ENCODE results near the gene FAM118B. TPM values are rescaled to one million over a fixed set of nuclear protein-coding genes. Genes with fewer than 3 reads are reported as not detected.

FAM118B gene
- 25.6 TPM for total RNA-seq
- long read RNA-seq, partial matches to known transcripts: 1 of 13 reads
- long read RNA-seq, other reads (novel, unspliced or antisense): 8 of 13 reads

DNA sequence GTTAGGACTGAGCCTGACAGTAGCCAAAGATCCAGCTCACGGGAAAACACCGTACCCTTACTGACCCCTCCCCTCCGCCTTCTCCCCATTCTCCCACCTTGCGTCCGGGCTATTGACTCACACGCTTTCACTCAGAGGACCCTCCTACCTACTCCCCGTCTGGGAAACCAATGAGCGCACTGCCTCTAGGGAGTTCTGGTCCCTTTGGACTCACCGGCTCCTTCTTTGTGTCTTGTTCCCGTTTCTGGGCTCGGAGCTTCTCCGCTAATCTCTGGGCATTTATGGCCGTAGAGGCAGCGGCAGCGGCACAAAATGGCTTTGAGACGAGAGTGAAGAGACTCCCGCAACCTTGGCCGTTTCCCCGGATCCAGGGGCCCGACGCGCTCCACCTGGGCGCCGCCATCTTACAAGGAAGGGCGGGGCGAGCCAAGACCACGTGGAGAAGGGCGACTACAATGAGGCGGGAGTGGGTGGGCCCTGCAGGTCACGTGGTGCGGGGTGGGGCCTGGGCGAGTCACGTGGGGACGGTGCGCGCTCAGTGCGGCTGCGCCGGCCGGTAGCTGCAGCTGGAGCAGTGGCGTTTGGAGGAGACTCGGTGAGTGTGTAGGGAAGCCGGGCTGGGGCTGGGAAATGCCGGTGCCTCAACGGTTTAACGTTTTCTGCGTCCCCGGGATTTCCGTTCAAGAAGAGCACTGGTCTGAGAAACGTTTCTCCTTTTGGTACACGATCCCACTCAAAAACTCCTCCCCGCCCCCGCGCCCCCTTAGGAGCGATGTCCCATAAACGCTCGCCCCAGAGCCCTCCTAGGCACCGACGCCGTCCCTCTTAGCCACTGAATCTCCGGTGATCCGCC, at the start of gene FAM118B, which contains the start of gene RPUSD4:
FAM118B (plus strand) TSS at position 547 of the 853 bp plus-strand sequence. CDS start 23,220 bp downstream, outside the sequence.
RPUSD4 (minus strand) TSS at position 415 of the 853 bp plus-strand sequence; CDS start at position 403, 12 bp downstream.
- DNase-seq (ENCODE audit: missing footprints) (peak; percentile 100), ATAC-seq (peak; percentile 99)
- intact Hi-C loops (cut with DNase I): loop anchor here (2.0 to 5.0 kb wide), 2 partner anchors 57 to 149 kb away; partner anchors contain the start of genes CDON, FOXRED1 and SRPRA

DNA sequence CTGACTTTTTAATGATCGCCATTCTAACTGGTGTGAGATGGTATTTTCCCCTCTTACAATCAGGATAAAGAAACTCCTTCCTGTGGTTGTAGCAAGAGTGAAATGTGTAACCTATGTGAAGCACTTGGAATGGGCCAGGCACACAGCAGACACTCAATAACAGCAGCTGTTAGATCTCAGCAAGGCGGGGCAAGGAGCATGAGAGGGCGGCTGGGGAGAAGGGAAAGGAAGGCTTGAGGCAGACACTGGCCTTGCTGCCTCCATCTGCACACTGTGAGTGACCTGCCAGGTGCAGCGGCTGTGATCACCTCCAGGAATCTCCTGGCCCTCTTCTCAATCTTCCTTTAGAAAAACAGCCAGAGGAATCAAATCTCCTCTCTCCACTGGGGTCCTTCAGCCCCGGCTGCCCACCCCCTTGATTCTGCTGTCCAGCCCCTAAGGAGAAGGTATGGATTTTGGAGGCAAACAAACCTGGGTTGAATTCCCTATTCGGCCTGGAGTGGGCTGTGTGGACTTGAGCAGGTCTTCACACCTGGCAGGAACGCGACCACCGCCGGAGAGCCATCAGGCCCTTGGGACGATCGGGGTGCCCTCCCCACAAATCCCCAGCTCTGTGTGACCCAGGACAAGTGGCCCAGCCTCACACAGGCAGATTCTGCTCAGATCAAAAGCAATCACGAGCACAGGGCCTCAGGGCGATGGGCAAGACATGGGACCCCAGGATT, 49.1 kb upstream of the FAM118B start:
- intact Hi-C loops (cut with DNase I): no loop called here
- ATAC-seq: no peak
- no peak for DNase-seq (ENCODE audit: missing footprints)

DNA sequence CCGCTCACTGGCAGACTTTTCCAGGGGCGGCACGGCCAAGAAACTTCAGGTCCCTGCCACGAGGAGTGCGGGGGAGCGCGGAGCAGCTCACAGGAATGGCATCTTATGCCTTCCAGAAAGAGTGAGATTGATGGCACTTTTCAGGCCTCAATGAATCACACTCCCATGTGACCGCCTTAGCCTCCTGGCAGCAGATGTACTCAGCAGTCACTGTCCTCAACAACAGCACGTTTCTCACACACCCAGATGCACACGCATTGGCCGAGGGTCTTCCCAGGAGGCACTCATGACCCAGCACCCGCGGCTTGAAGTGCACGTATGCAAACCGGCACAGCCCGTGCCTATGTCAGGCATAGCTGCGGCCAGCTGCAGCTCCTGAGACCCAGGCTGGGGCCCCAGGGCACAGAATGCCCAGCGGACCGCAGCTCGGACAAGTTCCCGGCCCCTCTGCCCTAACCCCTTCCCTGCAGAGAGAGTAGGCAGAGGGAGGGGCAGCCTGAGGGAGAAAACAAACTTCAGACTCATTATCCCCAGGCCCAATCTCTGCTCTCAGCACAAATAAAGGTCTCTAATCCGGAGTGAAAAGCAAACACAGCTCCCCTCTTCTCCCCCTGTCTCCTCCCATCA, 48.4 kb upstream of the FAM118B start:
- intact Hi-C loops (cut with DNase I): no loop called here
- no peak for DNase-seq (ENCODE audit: missing footprints)
- no peak for ATAC-seq

DNA sequence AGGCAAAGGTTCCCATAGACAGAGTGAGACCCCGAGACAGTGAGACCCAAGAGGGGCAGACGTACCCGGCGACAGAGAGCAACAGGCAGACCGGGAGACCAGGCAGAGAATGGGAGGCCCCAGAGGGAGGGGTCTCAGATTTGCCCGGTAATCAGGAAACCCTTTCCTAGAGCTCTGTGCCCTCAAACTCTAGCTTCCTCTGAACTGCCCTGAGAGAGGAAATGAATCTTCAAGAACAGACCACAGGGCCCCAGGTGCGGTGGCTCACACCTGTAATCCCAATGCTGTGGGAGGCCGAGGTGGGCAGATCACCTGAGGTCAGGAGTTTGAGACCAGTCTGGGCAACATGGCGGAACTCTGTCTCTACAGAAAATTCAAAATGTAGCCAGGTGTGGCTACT, 47.8 kb upstream of the FAM118B start:
- intact Hi-C loops (cut with DNase I): no loop called here
- DNase-seq (ENCODE audit: missing footprints) (no peak), ATAC-seq (no peak)

DNA sequence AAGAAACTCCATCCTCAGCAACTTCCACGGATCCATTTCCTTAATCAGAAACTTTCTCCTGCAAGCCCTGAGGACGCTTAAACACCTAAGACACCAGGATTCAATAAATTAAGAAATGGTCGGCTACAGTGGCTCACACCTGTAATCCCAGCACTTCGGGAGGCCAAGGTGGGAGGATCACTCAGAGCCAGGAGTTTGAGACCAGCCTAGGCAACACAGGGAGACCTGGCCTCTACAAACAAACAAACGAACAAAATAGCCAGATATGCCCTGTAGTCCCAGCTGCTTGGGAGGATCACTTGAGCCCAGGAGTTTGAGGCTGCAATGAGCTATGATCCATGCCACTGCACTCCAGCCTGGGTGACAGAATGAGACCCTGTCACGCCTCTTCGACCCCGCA, 46.8 kb upstream of the FAM118B start:
- no peak for DNase-seq (ENCODE audit: missing footprints)
- ATAC-seq: no peak
- intact Hi-C loops (cut with DNase I): no loop called here

DNA sequence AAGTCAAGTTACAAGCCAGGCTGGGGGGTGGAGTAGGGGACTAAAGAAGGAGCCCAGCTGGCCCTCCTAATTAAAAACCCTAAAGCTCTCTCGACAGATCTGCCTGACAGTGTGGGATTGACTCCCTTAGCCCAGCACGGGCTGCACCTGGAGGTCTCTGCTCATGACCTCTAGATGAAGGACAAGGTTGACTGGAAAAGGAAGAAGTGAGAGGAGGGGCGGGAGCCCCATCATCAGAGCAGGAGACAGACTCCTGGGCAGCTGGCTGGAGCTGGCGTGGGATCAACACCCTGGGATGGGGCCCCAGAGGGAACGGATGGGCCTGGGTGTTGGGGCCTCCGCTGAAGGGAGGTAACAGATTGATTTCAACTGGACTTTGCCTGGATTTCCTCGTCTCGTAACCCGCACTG, 46.3 kb upstream of the FAM118B start:
- ATAC-seq (no peak), DNase-seq (ENCODE audit: missing footprints) (no peak)
- intact Hi-C loops (cut with DNase I): no loop called here

DNA sequence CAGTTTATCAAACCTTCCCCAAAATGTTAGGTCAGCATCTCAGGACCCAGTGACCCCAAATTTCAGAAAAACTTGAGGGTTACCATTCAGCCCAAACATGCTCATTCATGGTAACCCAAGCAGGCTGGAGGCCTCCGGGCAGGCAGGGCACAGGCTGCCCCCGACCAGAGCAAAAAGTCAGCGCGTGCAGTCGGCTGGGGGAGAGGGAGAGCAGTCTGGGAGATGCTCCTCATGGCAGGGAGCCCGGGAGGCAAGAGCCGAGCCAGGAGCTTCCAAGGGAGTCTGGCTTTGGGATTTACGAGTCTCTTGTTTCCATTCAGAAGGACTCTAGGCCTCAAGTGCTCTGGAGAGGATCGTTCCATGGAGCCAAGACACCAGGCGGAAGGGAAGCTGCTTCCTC, 45.8 kb upstream of the FAM118B start:
- intact Hi-C loops (cut with DNase I): no loop called here
- no peak for ATAC-seq
- DNase-seq (ENCODE audit: missing footprints): no peak

DNA sequence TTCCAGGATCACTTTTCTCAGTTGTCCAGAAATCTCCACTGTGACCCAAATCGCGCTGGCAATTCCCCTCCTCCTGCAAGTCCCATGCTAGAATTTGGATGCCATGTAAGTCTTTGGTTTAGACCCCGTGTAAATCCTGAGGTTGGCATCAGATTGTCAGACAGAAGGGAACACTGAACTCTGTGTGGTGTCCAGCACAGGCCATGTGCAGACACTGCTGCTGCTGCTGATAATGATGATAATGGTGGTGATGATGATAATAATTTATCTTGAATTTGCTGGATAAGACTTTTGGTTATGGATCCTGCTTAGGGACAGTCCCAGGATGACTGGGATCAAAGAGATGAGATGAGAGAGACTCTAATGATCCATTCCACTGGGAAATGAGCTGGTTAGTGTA, 45.2 kb upstream of the FAM118B start:
- no peak for DNase-seq (ENCODE audit: missing footprints)
- intact Hi-C loops (cut with DNase I): no loop called here
- no peak for ATAC-seq

DNA sequence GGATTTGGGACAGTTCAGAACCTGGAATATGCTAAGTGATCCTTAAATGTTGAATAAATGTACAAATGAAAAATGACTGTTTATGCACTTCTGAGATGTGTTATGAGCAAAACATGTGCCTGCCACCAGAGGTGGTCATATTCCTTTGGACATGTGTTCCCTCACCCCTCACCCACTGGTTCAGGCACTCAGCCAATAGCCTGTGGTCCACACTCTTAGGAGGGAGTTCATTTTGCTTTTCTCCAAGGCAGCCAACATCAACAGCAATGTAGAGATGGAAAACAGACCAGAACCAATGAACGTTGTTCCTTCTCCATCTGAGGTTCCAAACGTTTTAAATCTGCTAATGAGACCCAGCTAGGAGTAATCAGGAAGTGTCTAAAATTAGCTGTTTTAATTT, 44.1 kb upstream of the FAM118B start:
- ATAC-seq: no peak
- DNase-seq (ENCODE audit: missing footprints): no peak
- intact Hi-C loops (cut with DNase I): no loop called here

DNA sequence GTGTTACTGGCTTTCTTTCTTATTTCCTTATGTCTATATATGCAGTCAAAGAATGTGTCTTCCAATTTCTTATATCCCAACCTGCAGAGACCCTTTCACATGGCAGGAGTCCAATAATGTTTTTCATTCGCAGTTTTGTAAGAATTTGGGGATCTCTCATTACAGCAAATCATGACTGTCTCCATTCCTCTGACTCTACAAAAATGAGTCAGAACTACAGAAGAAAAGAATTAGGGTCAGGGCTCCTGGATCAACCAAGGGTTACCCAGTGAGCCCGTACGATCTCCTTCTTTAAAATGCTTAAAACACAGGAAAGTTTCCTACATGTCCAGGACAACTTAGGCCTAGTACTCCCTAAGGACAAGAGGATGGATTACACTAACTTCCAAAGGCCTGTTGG, 42.3 kb upstream of the FAM118B start:
- ATAC-seq (no peak), DNase-seq (ENCODE audit: missing footprints) (no peak)
- intact Hi-C loops (cut with DNase I): no loop called here

DNA sequence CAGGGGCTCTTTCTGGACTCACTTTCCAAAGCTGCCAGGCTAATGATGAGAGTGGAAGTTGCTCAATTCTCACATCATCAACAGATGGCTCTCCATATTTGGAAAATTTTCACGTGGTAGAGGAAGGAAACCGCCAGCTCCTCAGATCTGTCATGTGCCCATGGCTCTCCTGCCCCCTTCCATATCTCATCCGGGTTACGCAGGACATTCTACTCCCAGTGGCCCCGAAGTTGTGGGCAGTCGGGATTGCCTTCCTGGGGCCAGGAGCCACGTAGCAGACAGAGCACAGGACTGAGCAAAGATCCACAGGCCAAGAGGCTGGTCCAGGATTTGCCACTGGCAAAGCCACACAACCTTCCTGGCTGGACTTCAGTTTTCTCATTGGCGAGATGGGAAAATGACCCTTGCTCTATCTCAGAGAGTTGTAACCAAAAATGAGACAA, 39.0 kb upstream of the FAM118B start:
- no peak for DNase-seq (ENCODE audit: missing footprints)
- no peak for ATAC-seq
- intact Hi-C loops (cut with DNase I): no loop called here

DNA sequence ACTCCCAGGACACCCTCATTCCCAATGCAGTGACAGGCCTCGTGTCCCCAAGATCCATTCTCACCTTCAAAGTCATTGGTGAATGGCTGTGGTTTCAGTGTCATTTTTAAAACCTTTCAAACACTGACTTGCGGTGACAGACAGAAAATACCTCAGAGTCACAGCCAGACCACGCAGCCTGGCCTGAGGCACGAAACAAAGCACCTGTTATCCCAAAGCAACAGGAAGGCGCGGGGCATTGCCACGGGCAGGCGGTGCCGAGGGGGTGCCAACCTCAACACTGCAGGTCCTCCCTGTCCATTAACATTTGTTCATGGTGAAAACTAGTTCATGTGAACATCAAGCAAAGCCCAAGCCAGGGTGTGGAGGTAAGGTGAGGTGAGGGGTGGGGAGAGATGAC, 38.3 kb upstream of the FAM118B start:
- DNase-seq (ENCODE audit: missing footprints): no peak
- intact Hi-C loops (cut with DNase I): no loop called here
- no peak for ATAC-seq

DNA sequence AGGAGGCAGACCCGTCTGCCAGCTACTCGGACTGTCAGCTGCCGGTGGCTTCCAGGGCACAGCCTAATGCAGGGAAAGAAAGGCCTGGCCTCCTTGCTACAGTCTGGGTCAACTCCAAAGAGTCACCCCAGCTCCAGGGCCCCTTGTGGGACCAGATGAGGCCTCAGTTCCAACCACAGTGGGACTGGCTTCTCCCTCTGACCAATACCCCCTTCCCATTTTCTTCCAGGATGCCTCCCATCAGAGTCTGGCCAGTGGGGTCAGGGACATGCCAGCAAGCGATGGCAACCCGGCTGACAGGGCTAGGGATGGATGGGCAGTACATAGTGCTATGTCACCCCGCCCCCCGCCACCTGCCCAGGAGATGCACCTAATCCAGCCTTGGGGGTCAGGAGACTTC, 36.8 kb upstream of the FAM118B start:
- DNase-seq (ENCODE audit: missing footprints) (no peak), ATAC-seq (no peak)
- intact Hi-C loops (cut with DNase I): no loop called here

DNA sequence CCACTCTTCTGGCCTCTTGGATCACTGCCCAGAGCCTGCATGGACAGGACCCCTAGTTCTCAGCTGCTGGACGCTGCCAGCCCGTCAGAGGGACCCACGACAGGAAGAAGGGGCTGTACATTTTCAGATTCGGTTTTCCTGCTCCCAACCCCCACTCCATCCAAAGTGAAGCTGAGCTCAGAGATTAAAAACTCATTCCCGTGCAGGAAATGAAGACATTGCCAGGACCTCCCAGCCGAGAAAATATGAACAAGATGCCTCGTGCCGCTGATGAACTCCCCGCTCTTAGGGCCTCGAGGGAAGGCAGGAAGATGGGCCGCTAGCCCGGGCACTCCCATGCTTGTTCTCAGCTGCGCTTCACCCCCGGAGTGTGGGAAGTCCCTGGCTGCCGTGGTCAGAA, 36.2 kb upstream of the FAM118B start:
- DNase-seq (ENCODE audit: missing footprints) (no peak), ATAC-seq (peak; percentile 62)
- intact Hi-C loops (cut with DNase I): no loop called here

DNA sequence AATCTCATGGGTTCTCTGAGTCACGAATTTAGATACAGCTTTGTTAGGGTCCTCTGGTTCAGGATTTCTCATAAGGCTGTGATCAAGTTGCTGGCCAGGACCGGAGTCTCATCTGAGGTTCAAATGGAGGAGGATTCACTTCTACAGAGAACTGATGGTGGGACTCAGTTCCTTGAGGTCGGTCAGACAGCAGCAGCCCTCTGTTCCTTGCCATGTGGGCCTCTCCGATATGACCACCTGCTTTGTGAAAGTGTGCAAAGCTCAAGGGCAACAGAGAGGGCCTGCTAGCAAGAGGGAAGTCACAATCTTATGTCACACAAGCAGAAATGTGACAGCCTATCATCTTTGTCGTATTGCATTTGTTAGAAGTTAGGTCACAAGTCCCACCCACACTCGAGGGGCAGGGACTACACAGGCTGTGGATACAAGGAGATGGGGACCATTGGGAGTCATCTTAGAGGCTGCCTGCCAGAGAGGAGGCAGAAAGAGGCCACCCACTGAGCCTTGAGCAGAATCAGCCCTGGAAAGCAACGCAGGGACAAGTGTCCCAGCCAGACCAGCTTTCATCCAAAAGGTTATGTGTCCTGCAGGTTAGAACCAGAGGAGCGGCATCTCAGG, 34.6 kb upstream of the FAM118B start:
- intact Hi-C loops (cut with DNase I): no loop called here
- DNase-seq (ENCODE audit: missing footprints) (no peak), ATAC-seq (no peak)

DNA sequence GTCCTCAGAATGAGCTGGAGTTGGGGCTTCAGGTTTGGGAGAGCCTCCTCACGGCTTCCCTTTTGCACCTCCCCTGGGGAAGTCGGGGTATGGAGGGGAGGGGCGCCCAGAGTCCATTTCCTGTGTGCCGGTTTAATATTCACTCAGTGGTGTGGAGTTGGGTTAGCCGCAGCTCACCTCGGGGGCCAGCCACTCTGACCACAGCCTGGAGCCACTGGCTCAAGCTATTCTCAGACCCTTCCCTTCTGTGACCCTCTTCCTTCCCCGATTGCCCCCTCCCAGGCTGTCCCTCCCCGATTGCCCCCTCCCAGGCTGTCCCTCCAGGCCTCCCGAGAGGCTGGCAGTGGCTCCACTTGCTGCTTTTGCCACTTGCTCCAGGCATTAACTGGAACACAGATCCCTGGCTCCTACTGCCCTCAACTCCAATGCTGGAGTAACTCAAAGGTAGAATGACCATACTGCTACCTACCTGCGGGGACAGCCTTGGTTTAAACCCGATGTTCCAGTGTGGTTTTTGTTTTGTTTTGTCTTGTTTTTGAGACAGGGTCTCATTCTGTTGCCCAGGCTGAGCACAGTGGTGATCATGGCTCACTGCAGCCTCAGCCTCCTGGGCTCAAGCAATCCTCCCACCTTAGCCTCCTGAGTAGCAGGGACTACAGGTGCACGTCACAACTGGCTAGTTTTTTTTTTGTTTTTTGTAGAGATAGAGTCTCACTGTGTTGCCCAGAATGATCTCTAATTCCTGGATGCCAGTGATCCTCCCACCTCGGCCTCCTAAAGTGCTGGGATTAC, 29.4 kb upstream of the FAM118B start:
- ATAC-seq: no peak
- intact Hi-C loops (cut with DNase I): loop anchor here (5.0 kb wide), 1 partner anchor 35 kb away; no protein-coding TSS in a partner anchor
- DNase-seq (ENCODE audit: missing footprints): no peak

DNA sequence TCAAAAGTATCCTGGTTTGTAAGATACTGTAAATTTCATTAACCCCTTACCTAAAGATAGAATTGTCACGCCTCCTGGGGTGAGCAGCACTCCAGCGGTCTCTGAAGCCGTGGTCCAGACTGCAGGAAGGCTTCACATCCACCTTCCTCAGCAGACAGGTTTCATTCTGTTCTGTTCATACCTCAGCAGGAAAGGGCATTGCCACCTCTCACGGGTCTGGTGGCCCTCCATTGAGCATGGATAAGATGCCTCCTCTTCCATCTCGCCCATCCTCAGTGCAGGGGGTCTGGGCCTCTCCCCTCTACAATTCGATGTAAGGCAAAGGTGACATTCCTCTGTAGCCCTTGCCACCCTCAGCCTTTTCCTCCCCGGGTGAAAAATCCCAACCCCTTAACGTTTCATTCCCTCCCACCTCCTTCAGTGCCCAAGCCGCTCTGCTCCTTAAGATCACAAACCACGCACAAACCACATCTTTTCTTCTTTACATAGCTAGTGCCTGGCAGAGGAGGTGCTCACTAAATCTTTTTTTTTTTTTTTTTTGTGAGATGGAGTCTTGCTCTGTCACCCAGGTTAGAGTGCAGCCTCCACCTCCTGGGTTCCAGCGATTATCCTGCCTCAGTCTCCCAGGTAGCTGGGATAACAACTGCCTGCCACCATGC, 28.7 kb upstream of the FAM118B start:
- DNase-seq (ENCODE audit: missing footprints): no peak
- no peak for ATAC-seq
- intact Hi-C loops (cut with DNase I): loop anchor here (5.0 kb wide), 1 partner anchor 36 kb away; no protein-coding TSS in a partner anchor

All from Right ventricle myocardium inferior (tissue), 1 donor.